GM23338 (cell line): ENCODE results near the gene COLQ.

Source experiments
- CREB1 ChIP-seq: fragments of 250-450 bp; sonication (Bioruptor Pico); IDR thresholded peaks from 2 replicates; pipeline ENCODE4 v1.5.0; 2020; ENCODE audit warnings: low read depth, mild to moderate bottlenecking, moderate library complexity
- CTCF ChIP-seq, 2 experiments: fragments of 200-600 bp in 1 of 2; sonication (generic) in 1 of 2; conservative IDR thresholded peaks; 2 replicates each; pipeline versions ENCODE4 v1.5.1 to v1.6.1; 2016 to 2017; ENCODE audit warnings: antibody characterized with exemption in 2 of 2, low read depth in 2 of 2, mild to moderate bottlenecking in 2 of 2, moderate library complexity in 1 of 2
- EZH2 ChIP-seq: fragments of 200-600 bp; sonication (generic); IDR thresholded peaks from one replicate; pipeline ENCODE4 v1.8.0; 2017; ENCODE audit warnings: antibody characterized with exemption, mild to moderate bottlenecking, low read depth; ENCODE audit not compliant: unreplicated experiment
- EZH2phosphoT487 ChIP-seq: fragments of 200-600 bp; sonication (generic); IDR thresholded peaks from one replicate; pipeline ENCODE4 v1.8.1; 2018; ENCODE audit warnings: antibody characterized with exemption; ENCODE audit not compliant: unreplicated experiment
- JUNB ChIP-seq: IDR thresholded peaks from one replicate; pipeline ENCODE4 v1.6.1; 2016; ENCODE audit warnings: antibody characterized with exemption; ENCODE audit not compliant: unreplicated experiment
- POLR2AphosphoS5 ChIP-seq: IDR thresholded peaks from 2 replicates; pipeline ENCODE4 v1.6.1; 2016; ENCODE audit warnings: antibody characterized with exemption, low read depth
- STAT1 ChIP-seq: IDR thresholded peaks from one replicate; pipeline ENCODE4 v1.6.1; 2016; ENCODE audit warnings: antibody characterized with exemption; ENCODE audit not compliant: unreplicated experiment
- TF ChIP-seq, protein P1 (sequence below): IDR thresholded peaks from one replicate; pipeline ENCODE4 v1.6.1; 2018; ENCODE audit warnings: antibody characterized with exemption; ENCODE audit not compliant: unreplicated experiment
- TF ChIP-seq, protein P2 (sequence below): IDR thresholded peaks from 2 replicates; pipeline ENCODE4 v1.6.1; 2016; ENCODE audit warnings: antibody characterized with exemption

DNA sequence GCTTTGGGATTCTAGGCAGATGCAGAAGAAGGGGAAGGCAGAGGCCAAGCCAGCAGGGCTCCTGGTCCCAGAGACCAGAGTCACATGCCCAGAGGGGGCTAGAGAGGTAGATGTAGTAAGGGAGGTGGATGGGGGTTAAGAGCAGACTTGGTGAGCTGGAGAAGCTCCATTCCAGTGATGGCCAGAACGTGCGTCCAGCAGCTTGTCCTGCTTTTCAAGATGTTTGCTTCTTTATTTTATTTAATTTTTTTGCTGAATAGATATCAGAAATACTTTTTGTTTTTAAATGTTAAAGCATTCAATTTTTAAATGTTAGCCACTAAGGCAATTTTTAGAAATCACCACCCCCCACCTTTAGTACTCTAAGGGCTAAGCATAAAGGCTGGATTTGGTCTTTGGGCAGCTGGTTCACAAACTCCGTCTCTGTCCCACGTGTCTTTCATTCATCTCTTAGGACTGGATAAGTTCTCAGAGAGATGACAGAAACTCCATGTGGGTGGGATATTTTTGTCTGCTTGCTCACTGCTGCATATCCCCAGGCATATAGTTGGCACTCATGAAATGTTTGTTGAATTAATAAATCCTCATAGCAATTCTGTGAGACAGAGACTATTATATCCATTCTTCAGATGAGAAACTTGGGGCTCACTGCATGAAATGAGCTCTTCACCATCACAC is 6.7 kb downstream of the COLQ start:
- TF ChIP-seq CTCF (conservative IDR thresholded peaks at IDR 0.05; ENCODE audit: low read depth in 2 of 2) = no peak
- no peak for TF ChIP-seq EZH2
- TF ChIP-seq, protein P1, sequence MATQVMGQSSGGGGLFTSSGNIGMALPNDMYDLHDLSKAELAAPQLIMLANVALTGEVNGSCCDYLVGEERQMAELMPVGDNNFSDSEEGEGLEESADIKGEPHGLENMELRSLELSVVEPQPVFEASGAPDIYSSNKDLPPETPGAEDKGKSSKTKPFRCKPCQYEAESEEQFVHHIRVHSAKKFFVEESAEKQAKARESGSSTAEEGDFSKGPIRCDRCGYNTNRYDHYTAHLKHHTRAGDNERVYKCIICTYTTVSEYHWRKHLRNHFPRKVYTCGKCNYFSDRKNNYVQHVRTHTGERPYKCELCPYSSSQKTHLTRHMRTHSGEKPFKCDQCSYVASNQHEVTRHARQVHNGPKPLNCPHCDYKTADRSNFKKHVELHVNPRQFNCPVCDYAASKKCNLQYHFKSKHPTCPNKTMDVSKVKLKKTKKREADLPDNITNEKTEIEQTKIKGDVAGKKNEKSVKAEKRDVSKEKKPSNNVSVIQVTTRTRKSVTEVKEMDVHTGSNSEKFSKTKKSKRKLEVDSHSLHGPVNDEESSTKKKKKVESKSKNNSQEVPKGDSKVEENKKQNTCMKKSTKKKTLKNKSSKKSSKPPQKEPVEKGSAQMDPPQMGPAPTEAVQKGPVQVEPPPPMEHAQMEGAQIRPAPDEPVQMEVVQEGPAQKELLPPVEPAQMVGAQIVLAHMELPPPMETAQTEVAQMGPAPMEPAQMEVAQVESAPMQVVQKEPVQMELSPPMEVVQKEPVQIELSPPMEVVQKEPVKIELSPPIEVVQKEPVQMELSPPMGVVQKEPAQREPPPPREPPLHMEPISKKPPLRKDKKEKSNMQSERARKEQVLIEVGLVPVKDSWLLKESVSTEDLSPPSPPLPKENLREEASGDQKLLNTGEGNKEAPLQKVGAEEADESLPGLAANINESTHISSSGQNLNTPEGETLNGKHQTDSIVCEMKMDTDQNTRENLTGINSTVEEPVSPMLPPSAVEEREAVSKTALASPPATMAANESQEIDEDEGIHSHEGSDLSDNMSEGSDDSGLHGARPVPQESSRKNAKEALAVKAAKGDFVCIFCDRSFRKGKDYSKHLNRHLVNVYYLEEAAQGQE = no peak
- no peak for TF ChIP-seq POLR2AphosphoS5
- TF ChIP-seq EZH2phosphoT487 = no peak
- no peak for TF ChIP-seq CREB1 (CRISPR knock-in tag)
- TF ChIP-seq, protein P2, sequence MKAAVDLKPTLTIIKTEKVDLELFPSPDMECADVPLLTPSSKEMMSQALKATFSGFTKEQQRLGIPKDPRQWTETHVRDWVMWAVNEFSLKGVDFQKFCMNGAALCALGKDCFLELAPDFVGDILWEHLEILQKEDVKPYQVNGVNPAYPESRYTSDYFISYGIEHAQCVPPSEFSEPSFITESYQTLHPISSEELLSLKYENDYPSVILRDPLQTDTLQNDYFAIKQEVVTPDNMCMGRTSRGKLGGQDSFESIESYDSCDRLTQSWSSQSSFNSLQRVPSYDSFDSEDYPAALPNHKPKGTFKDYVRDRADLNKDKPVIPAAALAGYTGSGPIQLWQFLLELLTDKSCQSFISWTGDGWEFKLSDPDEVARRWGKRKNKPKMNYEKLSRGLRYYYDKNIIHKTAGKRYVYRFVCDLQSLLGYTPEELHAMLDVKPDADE = no peak
- TF ChIP-seq JUNB = no peak
- no peak for TF ChIP-seq STAT1
